ENCODE measurements around the gene ZNF580.

The ZNF580 gene

DNA sequence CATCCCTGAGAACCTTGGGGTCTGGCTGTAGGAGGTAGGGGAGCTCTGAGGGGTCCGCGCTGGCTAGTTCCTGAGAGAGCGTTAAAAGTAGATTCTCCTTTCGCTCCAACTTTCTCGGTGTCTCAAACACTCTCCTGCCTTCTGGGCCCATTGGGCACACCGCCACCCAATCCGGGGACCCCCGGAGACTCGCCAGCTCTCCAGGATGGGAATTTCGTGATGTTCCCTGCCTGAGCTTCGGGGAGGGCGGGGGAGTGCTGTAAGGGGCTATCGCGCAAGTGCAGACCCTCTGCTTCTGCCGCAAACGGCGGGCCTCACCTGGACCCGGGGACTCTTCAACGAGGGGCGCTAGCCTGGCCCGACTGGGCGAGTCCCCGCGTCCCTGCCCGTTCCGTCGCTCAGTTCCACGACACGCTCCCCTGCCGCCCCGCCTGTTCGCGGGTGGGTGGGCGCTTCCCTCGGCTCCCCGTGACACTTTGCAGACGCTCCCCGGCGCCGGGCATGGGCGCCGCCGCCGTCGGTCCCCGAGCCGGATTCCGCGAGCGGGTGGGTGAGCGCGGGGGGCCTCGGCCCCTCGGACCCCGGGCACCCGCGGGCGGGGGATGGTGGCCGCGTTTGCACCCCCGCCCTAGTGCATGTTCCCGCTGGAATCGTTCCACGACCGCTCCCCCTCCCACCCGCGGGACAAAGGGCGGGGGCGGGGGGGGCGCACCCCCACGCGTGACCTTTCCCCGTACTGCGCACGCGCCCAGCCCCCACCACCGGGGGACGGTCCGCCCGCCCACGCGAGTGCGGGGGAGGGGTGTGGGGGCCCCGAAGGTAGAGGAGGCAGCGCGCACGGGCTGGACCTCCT, 7.2 kb downstream of the ZNF580 start, which contains the start of gene CCDC106:
CCDC106 (plus strand) TSS at position 481 of the 853 bp plus-strand sequence. CDS start 835 bp downstream, outside the sequence.
- DNase-seq: peak; percentile 77

GRCh38 chr19:55648585-55649267, 7.9 kb downstream of the ZNF580 start:
- no peak for DNase-seq

DNA sequence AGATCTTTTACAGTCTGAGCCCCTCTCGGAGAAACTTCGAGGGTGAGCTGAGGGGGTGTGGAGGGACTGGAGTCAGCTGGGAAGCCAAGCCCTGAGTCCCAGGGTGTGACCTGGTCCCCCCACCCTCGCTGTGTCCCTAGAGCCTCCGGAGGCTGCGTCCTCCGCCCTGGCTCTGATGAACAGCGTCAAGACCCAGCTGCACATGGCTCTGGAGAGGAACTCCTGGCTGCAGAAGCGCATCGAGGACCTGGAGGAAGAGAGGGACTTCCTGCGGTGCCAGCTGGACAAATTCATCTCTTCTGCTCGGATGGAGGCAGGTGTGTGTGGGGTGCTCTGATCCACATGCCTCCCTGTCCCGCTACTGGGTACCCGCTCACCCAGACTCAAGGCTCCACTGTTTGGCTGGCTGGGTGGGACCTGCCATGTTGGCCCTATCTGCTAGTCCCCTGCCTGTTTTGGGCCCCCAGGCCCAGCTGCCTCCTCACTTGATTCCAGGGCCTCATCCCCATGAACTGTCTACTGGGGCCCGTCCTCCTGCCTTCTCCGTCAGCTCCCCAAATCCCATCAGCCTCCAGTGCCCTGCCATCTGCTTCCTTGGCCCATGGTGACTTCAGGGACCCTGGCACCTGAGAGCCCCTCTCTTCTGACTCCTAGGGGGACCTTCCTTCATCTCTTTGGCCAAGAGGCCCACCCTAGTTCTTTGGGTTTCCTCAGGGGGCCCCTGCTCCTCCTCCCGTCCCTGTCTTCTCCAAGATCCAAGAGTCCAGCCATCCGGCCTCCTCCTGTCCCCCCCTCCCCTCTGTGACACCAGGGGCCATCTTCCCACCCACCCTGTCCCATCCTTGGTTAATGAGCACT, 8.7 kb downstream of the ZNF580 start:
- no peak for DNase-seq

DNA sequence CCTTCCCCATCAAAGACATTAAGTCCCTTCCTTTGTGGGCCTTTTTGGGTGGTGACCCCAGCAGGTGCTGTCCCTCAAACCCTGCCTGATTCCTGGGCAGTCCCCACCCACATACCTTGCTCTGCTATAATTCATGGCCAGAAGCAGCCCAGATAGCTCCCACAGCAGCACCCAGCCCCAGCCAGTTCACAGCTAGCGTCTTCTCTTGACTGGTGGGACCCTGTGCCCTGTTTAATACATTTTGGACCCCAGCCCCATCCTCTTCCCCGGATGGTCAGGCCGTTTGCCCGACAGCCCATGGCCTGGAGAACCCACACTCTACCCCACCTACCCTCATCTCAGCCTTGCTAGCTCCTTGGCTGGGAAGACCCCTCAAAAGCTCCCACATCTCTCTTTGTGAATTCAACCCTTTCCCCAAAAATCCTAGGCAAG, 9.3 kb downstream of the ZNF580 start:
- DNase-seq: no peak

- no peak for DNase-seq
Measured at GRCh38 chr19:55650602-55651230, 9.9 kb downstream of the ZNF580 start.

DNA sequence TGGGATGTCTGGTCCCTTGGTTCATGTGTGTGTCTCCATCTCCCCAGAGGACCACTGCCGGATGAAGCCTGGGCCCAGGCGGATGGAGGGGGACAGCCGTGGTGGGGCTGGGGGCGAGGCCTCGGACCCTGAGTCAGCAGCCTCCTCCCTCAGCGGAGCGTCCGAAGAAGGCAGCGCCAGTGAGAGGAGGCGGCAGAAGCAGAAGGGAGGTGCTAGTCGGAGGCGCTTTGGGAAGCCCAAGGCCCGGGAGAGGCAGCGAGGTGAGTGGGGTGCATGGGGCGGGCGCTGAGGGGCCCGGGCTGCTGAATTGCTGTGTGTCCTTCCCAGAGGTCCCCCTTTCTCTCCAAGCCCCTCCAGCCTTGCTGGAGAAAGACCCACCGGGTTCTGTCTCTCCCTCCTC, 10.4 kb downstream of the ZNF580 start:
- DNase-seq: no peak

DNA sequence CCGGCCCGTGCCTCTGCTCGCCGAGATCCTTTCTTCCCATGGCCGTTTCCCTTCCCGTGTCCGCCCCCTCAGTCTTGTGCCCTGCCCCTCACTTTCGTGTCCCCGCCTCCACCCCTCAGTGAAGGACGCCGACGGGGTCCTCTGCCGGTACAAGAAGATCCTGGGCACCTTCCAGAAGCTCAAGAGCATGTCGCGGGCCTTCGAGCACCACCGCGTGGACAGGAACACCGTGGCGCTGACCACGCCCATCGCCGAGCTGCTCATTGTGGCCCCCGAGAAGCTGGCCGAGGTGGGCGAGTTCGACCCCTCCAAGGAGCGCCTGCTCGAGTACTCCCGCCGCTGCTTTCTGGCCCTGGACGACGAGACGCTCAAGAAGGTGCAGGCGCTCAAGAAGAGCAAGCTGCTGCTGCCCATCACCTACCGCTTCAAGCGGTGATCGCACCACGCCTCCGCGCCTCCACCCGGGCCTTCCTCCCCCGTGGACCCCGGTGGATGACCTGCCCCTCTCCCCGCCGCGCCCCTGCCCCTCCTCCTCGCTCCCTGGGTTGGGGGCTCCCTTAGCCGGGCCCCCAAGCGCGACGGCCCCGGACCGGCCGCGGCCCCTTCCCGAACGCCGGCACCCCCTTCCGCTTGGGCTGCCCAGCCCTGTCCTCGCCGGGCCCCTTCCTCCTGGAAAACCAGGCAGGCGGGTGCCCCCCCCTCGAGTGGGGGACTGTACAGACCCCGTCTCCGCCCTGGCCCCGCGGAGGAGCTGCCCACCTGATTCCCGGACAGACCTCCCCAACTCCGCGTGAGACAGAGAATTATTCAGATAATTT, 11.7 kb downstream of the ZNF580 start:
- no peak for DNase-seq

GRCh38 chr19:55653651-55654322, 13.0 kb downstream of the ZNF580 start:
- DNase-seq: peak; percentile 98

GRCh38 chr19:55654323-55654867, 13.6 kb downstream of the ZNF580 start:
- peak; percentile 97 for DNase-seq

- peak; percentile 73 for DNase-seq
Measured at GRCh38 chr19:55654868-55655647, 14.3 kb downstream of the ZNF580 start, which contains the start of gene U2AF2. Gene U2AF2 (plus strand): TSS chr19:55655035. CDS start chr19:55655105, 70 bp downstream.

GRCh38 chr19:55655648-55656040, 14.8 kb downstream of the ZNF580 start:
- no peak for DNase-seq

- DNase-seq: no peak
Measured at GRCh38 chr19:55656552-55656951, 15.8 kb downstream of the ZNF580 start.

GRCh38 chr19:55656988-55657747, 16.4 kb downstream of the ZNF580 start:
- DNase-seq: no peak

GRCh38 chr19:55658846-55659459, 18.2 kb downstream of the ZNF580 start:
- no peak for DNase-seq

DNA sequence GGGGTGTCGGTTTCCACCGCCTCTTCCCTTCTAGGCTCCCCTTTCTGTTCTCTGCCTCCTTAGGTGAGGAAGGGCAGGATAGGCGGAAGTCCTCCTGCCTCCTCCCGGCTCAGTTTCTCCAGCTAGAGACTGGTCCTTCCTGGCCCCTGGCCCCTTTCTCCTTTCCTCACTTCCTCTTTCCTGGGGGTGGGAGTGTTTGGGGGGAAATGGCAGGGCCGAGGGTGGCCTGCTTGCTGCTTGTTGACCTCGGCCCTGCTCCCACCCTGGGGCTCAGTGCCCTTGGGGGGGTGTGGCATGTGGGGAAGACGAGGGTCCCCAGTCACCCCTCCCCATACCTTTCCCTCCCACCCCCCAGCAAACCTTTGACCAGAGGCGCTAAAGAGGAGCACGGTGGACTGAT, 19.0 kb downstream of the ZNF580 start:
- DNase-seq: no peak

GRCh38 chr19:55660404-55660803, 19.6 kb downstream of the ZNF580 start:
- no peak for DNase-seq

GRCh38 chr19:55660991-55661390, 20.2 kb downstream of the ZNF580 start:
- DNase-seq: no peak

- no peak for DNase-seq
Measured at GRCh38 chr19:55661826-55662225, 21.0 kb downstream of the ZNF580 start.
